Measurements from ENCODE around the gene RPUSD2.

DNA sequence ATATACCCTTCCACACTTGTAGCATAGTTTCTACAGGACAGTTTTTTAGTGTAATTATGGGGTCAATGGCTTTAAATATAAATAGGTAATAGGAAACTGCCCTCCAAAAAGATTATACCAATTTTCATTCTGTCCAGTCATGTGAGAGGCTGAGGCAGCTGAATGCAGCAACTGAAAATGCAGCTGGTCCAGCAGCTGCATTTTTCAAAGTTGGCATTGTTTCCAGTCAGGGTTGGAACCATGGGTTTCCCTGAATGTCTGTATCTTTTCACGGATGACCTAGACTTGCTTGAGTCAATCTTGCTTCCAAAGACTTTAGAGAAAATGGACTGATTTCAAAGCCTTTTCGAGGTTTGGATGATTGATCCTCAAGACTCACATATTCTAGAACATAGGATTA is 15.1 kb downstream of the RPUSD2 start:
- TF ChIP-seq RFX5 (IDR thresholded peaks at IDR 0.05; ENCODE audit: low read length) (no peak), GATA2 (CRISPR knock-in tag; IDR thresholded peaks at IDR 0.05) (no peak), TEAD4 (IDR thresholded peaks at IDR 0.05; ENCODE audit: borderline replicate concordance, insufficient read depth) (no peak), RCOR1 (IDR thresholded peaks at IDR 0.05; ENCODE audit: low read length) (no peak), EZH2phosphoT487 (IDR thresholded peaks at IDR 0.05; ENCODE audit: borderline replicate concordance, low read depth) (no peak), FOXJ3 (CRISPR knock-in tag; IDR thresholded peaks at IDR 0.05) (no peak)
- TF ChIP-seq, protein P1, sequence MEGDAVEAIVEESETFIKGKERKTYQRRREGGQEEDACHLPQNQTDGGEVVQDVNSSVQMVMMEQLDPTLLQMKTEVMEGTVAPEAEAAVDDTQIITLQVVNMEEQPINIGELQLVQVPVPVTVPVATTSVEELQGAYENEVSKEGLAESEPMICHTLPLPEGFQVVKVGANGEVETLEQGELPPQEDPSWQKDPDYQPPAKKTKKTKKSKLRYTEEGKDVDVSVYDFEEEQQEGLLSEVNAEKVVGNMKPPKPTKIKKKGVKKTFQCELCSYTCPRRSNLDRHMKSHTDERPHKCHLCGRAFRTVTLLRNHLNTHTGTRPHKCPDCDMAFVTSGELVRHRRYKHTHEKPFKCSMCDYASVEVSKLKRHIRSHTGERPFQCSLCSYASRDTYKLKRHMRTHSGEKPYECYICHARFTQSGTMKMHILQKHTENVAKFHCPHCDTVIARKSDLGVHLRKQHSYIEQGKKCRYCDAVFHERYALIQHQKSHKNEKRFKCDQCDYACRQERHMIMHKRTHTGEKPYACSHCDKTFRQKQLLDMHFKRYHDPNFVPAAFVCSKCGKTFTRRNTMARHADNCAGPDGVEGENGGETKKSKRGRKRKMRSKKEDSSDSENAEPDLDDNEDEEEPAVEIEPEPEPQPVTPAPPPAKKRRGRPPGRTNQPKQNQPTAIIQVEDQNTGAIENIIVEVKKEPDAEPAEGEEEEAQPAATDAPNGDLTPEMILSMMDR (IDR thresholded peaks at IDR 0.05): no peak

All from SK-N-SH (cell line).